Measurements from ENCODE around the gene AKAP3.

DNA sequence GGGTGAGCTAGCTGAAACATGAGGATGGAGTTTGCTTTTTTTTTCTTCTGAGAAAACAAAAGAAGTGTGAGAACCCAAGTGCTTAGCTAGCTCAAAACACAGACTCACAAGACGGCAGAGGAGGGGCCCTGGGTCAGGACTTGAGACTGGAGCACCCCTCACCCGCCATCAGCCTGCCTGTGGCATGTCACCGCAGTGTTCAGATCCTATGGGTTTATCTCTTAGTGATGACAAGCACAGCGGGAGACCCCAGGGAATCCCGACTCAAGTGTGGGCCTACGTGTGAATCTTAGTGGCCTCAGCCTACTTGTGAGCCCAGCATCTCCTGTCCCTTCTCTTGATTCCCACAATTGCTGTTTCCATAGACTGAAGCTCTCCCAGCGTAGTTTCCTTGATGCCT, 64.0 kb downstream of the AKAP3 start:
- TF ChIP-seq, protein P1, sequence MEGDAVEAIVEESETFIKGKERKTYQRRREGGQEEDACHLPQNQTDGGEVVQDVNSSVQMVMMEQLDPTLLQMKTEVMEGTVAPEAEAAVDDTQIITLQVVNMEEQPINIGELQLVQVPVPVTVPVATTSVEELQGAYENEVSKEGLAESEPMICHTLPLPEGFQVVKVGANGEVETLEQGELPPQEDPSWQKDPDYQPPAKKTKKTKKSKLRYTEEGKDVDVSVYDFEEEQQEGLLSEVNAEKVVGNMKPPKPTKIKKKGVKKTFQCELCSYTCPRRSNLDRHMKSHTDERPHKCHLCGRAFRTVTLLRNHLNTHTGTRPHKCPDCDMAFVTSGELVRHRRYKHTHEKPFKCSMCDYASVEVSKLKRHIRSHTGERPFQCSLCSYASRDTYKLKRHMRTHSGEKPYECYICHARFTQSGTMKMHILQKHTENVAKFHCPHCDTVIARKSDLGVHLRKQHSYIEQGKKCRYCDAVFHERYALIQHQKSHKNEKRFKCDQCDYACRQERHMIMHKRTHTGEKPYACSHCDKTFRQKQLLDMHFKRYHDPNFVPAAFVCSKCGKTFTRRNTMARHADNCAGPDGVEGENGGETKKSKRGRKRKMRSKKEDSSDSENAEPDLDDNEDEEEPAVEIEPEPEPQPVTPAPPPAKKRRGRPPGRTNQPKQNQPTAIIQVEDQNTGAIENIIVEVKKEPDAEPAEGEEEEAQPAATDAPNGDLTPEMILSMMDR (IDR thresholded peaks at IDR 0.05) = no peak
- TF ChIP-seq POLR2AphosphoS5 (IDR thresholded peaks at IDR 0.05; ENCODE audit: low read depth, low read length) (no peak), TCF7L2 (IDR thresholded peaks at IDR 0.05; ENCODE audit: low read depth, low read length) (no peak), SIN3A (IDR thresholded peaks at IDR 0.05; ENCODE audit: borderline replicate concordance, insufficient read depth, low read depth, low read length) (no peak)
- TF ChIP-seq, protein P2, sequence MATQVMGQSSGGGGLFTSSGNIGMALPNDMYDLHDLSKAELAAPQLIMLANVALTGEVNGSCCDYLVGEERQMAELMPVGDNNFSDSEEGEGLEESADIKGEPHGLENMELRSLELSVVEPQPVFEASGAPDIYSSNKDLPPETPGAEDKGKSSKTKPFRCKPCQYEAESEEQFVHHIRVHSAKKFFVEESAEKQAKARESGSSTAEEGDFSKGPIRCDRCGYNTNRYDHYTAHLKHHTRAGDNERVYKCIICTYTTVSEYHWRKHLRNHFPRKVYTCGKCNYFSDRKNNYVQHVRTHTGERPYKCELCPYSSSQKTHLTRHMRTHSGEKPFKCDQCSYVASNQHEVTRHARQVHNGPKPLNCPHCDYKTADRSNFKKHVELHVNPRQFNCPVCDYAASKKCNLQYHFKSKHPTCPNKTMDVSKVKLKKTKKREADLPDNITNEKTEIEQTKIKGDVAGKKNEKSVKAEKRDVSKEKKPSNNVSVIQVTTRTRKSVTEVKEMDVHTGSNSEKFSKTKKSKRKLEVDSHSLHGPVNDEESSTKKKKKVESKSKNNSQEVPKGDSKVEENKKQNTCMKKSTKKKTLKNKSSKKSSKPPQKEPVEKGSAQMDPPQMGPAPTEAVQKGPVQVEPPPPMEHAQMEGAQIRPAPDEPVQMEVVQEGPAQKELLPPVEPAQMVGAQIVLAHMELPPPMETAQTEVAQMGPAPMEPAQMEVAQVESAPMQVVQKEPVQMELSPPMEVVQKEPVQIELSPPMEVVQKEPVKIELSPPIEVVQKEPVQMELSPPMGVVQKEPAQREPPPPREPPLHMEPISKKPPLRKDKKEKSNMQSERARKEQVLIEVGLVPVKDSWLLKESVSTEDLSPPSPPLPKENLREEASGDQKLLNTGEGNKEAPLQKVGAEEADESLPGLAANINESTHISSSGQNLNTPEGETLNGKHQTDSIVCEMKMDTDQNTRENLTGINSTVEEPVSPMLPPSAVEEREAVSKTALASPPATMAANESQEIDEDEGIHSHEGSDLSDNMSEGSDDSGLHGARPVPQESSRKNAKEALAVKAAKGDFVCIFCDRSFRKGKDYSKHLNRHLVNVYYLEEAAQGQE (IDR thresholded peaks at IDR 0.05; ENCODE audit: insufficient read depth in 1 of 2, low read depth in 2 of 2, low read length in 1 of 2) = no peak

Measured in Panc1 (cell line).